ENCODE measurements around the gene PARVB. TPM values are rescaled to one million over a fixed set of nuclear protein-coding genes. Genes with fewer than 3 reads are reported as not detected.
A peak's percentile ranks its signal among the peaks of the same experiment; 100 is the strongest.

The PARVB gene
- total and polyA plus RNA-seq, 10 of the 15 experiments (the other 5 are each of a cell fraction or from before 2014, with no cell fraction given), result 5.2 to 264 (median 76.0) TPM

- TF ChIP-seq RB1 (IDR thresholded peaks at IDR 0.05; ENCODE audit: borderline replicate concordance), result 0 out of 2 replicates have a peak, but pooled peaks have one; percentile 3
- peak; percentile 14 for TF ChIP-seq POLR2AphosphoS5 (IDR thresholded peaks at IDR 0.05; ENCODE audit: low read length)
- peak; percentile 60; the same call in 1 of the 2 replicates for TF ChIP-seq SMARCA5 (IDR thresholded peaks at IDR 0.05)
- 0 out of 2 replicates have a peak, but pooled peaks have one; percentile 6 for TF ChIP-seq SIN3A (IDR thresholded peaks at IDR 0.05; ENCODE audit: low read depth, low read length)
- no peak for TF ChIP-seq TARDBP (IDR thresholded peaks at IDR 0.05; ENCODE audit: borderline replicate concordance)
- TF ChIP-seq BACH1 (IDR thresholded peaks at IDR 0.05; ENCODE audit: borderline replicate concordance), result peak; percentile 58; the same call in 1 of the 2 replicates
- peak; percentile 14; the same call in 1 of the 2 replicates for TF ChIP-seq POLR2A (IDR thresholded peaks at IDR 0.05; ENCODE audit: low read depth, low read length)
- peak; percentile 63 for TF ChIP-seq MLLT1 (IDR thresholded peaks at IDR 0.05)
- no peak for TF ChIP-seq RCOR1 (conservative IDR thresholded peaks at IDR 0.05; ENCODE audit: low read depth, low read length)
- peak; percentile 39; the same call in 1 of the 2 replicates for TF ChIP-seq ZNF207 (IDR thresholded peaks at IDR 0.05; ENCODE audit: borderline replicate concordance)
- H4K20me1 ChIP-seq (ENCODE audit: control insufficient read depth, insufficient read depth), result no peaks in the 10 kb centered on the region
- peaks cover 88% of the 10 kb centered on the region for H3K79me2 ChIP-seq (ENCODE audit: control insufficient read depth, insufficient read depth, low read length)
- CTCF ChIA-PET, result interaction anchor here (0.7 to 9.4 kb wide), 8 partner anchors 16 to 659 kb away, joined by 3 to 74 read pairs (median 4); no protein-coding TSS in a partner anchor
- BruUV-seq (replicated peaks), result TSS peak; percentile 86
- peak overlapping the region; percentile 98 for H3K4me2 ChIP-seq (ENCODE audit: control insufficient read depth, insufficient read depth)
- H3K27me3 ChIP-seq (replicated peaks in 1 of 2; ENCODE audit: control insufficient read depth in 2 of 2, insufficient read depth in 2 of 2, low read length in 1 of 2), result no peaks in the 10 kb centered on the region
- peak overlapping the region; percentile 99 for H3K9ac ChIP-seq (ENCODE audit: control insufficient read depth, insufficient read depth, low read length)
- in situ Hi-C loops (cut with MboI), result loop anchor here (25.0 kb wide), 1 partner anchor 1364 kb away; no protein-coding TSS in a partner anchor
- RAD21 ChIA-PET (ENCODE audit: unreplicated experiment), result interaction anchor here (1.0 to 4.9 kb wide), 13 partner anchors 11 to 154 kb away, joined by 3 to 42 read pairs (median 9); partner anchors contain the start of gene PARVG
- no peak for DNase-seq (ENCODE audit: low read depth, low spot score)
- H3K4me1 ChIP-seq (ENCODE audit: control insufficient read depth, insufficient read depth, low read length), result peaks cover 19% of the 10 kb centered on the region
- 18% methylated on average over 17 of the region's 17 CpGs for WGBS (ENCODE audit: insufficient coverage, insufficient replicate concordance, low lambda C conversion rate, missing lambda C conversion rate)
- FAIRE-seq, result no peak
- intact Hi-C loops (cut with micrococcal nuclease; ENCODE audit: unreplicated experiment), result loop anchor here (5.0 kb wide), 1 partner anchor 56 kb away; no protein-coding TSS in a partner anchor
- peak; percentile 4; the same call in 1 of the 3 replicates for ATAC-seq
- no peaks in the 10 kb centered on the region for H3K9me3 ChIP-seq (replicated peaks; ENCODE audit: control insufficient read depth, insufficient read depth, low read length)
- peak overlapping the region; percentile 100 for H3K27ac ChIP-seq (ENCODE audit: control insufficient read depth, insufficient read depth)
- SMC1A ChIA-PET (ENCODE audit: uncharacterized antibody, unreplicated experiment), result interaction anchor here (1.0 to 4.3 kb wide), 12 partner anchors 10 to 155 kb away, joined by 3 to 30 read pairs (median 6); partner anchors contain the start of gene PARVG
- peak overlapping the region; percentile 78 for H3K4me3 ChIP-seq
- peaks cover 4 to 14% of the 10 kb centered on the region in 2 experiments for H3K36me3 ChIP-seq (ENCODE audit: control insufficient read depth in 2 of 2, insufficient read depth in 2 of 2, low read length in 1 of 2)
- POLR2A ChIA-PET, result interaction anchor here (0.6 to 4.5 kb wide), 11 partner anchors 11 to 155 kb away, joined by 3 to 33 read pairs (median 6); partner anchors contain the start of gene PARVG
- no peak overlapping the region for H2AFZ ChIP-seq (ENCODE audit: control insufficient read depth, low read depth, low read length)
Observed at GRCh38 chr22:44026066-44026629, 2.0 kb downstream of the PARVB start.

Measured in GM12878 (cell line).